IPS-15b (cell line): ENCODE measurements around the gene BRD1.

Experiments
- H3K27me3 ChIP-seq: one replicate; pipeline ENCODE4 v1.6.1; 2013; ENCODE audit warnings: low read length; ENCODE audit not compliant: control insufficient read depth, insufficient read depth
- H3K36me3 ChIP-seq: one replicate; pipeline ENCODE4 v1.6.1; 2013; ENCODE audit warnings: low read length; ENCODE audit not compliant: control insufficient read depth, insufficient read depth
- H3K4me1 ChIP-seq: one replicate; pipeline ENCODE4 v1.6.1; 2013; ENCODE audit warnings: mild to moderate bottlenecking, low read length; ENCODE audit not compliant: control insufficient read depth, insufficient read depth
- H3K4me3 ChIP-seq: one replicate; pipeline ENCODE4 v1.5.1; 2013; ENCODE audit warnings: low read depth, low read length
- H3K9ac ChIP-seq: one replicate; pipeline ENCODE4 v1.6.1; 2013; ENCODE audit warnings: low read depth, mild to moderate bottlenecking, low read length
- H3K9me3 ChIP-seq: one replicate; pipeline ENCODE4 v1.6.1; 2013; ENCODE audit warnings: mild to moderate bottlenecking, low read length; ENCODE audit not compliant: control insufficient read depth, insufficient read depth

The BRD1 gene

DNA sequence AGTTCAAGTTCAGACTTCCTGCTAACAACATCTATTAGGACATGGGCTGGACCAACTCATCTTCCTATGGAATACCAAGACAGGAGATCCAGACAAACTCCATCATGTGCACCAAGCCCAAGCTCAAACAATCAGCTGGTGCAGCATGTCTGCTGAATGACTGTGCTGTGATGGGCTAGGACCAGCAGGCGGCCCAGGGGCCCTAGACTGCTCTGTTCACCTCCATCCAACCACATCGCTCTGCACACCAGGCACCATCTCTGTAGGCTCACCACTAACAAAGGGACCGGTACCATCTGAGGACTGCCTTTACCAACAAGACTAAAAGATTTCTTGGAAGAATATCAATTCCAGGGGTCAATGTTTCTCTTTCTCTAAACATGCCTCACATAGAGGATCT is 10.3 kb downstream of the BRD1 start:
- Histone ChIP-seq H3K4me1 (no peaks in the 10 kb centered on the region), H3K9me3 (no peaks in the 10 kb centered on the region), H3K9ac (no peak overlapping the region), H3K27me3 (no peaks in the 10 kb centered on the region), H3K4me3 (no peak overlapping the region), H3K36me3 (peaks cover 26% of the 10 kb centered on the region)

DNA sequence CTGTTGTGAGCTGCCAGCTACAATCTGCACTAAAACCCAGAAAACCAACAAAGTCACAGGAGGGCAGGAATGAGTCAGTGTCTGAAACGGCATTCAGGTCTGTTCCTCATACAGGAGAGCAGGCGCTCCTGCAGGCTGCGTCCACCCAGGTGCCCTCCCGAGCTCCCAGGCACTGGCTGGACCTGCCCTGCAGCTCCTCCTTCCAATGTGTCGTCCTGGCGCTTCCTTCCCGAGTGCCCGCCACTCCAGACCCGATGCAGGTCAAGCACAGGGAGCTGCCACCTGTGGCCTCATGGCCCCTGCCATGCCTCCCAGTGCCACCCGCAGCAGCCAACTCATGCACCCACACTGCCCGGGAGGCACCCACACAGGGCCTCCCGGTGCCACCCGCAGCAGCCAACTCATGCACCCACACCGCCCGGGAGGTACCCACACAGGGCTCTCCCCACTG is 12.0 kb downstream of the BRD1 start:
- Histone ChIP-seq H3K27me3 (no peaks in the 10 kb centered on the region), H3K4me3 (no peak overlapping the region), H3K9ac (no peak overlapping the region), H3K9me3 (no peaks in the 10 kb centered on the region), H3K4me1 (no peaks in the 10 kb centered on the region), H3K36me3 (peaks cover 20% of the 10 kb centered on the region)

DNA sequence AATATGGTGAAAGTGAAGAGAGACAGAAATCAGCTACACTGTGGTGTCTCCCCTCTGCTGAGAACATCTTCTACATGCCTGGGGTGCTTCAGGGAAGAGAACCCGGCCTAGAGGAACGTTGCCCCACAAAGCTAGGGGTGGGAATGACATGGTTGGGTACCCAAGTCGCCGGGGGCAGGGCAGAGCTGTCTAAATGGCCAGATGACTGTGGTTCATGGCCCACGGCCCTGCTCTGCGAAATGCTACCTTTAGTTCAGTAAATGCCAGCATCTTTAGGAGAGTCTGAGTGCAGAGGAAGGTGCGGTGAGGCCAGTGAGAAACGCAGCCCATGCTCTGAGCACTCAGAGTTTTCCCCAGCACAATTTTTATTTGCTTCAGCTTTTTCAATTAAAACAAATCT is 12.8 kb downstream of the BRD1 start:
- Histone ChIP-seq H3K4me1 (no peaks in the 10 kb centered on the region), H3K9ac (no peak overlapping the region), H3K36me3 (peaks cover 13% of the 10 kb centered on the region), H3K4me3 (no peak overlapping the region), H3K27me3 (no peaks in the 10 kb centered on the region), H3K9me3 (no peaks in the 10 kb centered on the region)

DNA sequence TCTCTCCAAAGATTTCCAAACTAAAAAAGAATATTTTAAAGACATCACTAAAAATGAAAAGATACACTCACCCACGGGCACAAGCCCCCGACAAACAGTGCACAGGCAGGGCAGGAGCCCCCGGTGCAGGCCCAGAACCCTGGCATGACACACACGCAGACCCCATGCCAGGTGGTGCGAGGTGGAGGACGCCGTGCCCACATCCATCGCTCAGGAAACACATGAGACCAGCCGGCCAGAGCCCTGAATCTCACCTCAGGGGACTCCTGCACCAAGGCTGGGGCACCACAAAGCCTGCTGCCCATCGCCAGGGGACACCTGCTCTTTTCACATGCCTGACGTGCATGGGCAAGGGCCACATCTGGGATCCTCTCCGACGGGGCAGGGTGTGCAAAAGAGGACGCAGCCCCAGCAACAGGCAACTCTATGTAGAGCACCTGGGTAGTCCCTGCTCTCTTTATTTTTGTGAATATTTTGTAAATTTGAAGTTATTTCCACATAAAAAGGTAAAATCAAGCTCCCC is 13.4 kb downstream of the BRD1 start:
- no peaks in the 10 kb centered on the region for H3K4me1 ChIP-seq
- H3K4me3 ChIP-seq: no peak overlapping the region
- no peaks in the 10 kb centered on the region for H3K9me3 ChIP-seq
- H3K9ac ChIP-seq: no peak overlapping the region
- no peaks in the 10 kb centered on the region for H3K27me3 ChIP-seq
- H3K36me3 ChIP-seq: peaks cover 13% of the 10 kb centered on the region

DNA sequence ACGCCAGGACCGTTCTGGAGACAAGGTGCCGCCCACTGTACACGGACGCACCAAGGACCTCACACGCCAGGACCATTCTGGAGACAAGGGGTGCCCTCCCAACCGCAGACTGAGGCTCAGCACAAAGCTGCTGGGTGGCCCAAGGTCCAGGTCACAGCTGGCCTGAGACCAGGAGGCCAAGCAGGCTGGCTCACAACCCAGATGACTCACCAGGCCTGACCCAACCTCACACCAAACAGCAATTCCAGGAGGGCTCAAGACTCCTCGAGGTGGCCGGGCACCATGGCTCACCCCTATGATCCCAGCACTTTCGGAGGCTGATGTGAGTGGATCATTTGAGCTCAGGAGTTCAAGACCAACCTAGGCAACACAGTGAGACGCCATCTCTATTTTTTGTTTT is 14.8 kb downstream of the BRD1 start:
- Histone ChIP-seq H3K9ac (no peak overlapping the region), H3K4me3 (no peak overlapping the region), H3K9me3 (no peaks in the 10 kb centered on the region), H3K4me1 (no peaks in the 10 kb centered on the region), H3K27me3 (no peaks in the 10 kb centered on the region), H3K36me3 (peaks cover 13% of the 10 kb centered on the region)

DNA sequence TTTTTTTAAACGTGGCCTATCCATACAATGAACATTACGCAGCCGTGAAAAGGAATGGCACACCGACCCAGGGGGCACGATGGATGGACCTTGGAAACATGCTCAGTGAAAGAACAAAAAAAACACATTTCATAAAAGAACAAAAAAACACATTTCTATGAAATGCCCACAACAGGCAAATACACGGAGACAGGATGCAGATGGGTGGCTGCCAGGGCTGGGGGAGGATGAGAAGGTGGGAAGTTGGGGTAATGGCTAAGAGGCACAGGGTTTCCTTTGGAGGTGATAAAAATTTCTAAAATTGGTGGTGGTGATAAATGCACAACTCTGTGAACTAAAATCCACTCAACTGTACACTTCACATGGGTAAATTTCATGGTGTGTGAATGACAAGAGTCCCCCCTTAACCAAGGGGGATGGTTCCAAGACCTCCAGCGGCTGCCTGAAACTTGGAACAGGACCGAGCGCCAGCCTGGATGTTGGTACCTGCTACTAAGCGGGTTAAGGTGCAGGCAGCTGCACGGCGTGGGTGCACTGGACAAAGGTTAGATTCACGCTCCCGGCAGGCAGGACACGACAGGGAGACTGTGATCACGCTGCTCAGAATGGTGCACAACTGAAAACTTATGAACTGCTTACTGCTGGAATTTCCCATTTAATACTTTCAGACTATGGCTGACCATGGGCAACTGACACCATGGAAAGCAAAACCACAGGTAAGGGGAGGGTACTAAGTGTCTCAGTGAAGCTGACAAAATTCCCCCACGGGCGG is 16.5 kb downstream of the BRD1 start:
- H3K9ac ChIP-seq: no peak overlapping the region
- H3K4me3 ChIP-seq: no peak overlapping the region
- no peaks in the 10 kb centered on the region for H3K27me3 ChIP-seq
- H3K36me3 ChIP-seq: peaks cover 5% of the 10 kb centered on the region
- H3K9me3 ChIP-seq: no peaks in the 10 kb centered on the region
- no peaks in the 10 kb centered on the region for H3K4me1 ChIP-seq

DNA sequence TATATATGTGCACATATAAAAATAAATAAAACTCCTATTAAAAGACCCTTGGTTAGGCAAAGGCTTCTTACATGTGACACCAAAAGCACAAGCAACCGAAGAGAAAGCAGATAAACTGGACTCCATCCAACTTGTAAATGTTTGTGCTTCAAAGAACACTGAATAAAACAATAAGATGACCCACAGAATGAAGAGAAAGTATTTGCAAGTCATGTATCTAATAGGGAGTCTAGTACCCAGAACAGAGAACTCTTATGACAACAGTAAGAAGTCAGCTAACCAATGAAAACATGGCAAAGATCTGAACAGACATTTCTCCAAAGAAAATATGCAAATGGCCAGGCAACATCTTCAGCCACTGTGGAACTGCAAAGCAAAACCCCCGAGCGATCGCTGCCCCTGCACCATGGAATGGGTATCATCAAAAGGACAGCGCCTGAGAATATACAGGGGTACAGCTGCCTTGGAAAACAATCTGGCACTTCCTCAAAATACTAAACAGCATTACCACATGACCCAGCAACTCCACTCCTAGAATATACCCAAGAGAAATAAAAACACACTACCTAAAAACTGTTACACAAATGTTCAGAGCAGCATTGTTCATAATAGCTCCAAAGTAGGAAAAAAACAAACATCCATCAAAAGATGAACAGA is 17.2 kb downstream of the BRD1 start:
- peaks cover 5% of the 10 kb centered on the region for H3K36me3 ChIP-seq
- H3K4me1 ChIP-seq: no peaks in the 10 kb centered on the region
- H3K9ac ChIP-seq: no peak overlapping the region
- H3K4me3 ChIP-seq: no peak overlapping the region
- H3K27me3 ChIP-seq: no peaks in the 10 kb centered on the region
- H3K9me3 ChIP-seq: no peaks in the 10 kb centered on the region

DNA sequence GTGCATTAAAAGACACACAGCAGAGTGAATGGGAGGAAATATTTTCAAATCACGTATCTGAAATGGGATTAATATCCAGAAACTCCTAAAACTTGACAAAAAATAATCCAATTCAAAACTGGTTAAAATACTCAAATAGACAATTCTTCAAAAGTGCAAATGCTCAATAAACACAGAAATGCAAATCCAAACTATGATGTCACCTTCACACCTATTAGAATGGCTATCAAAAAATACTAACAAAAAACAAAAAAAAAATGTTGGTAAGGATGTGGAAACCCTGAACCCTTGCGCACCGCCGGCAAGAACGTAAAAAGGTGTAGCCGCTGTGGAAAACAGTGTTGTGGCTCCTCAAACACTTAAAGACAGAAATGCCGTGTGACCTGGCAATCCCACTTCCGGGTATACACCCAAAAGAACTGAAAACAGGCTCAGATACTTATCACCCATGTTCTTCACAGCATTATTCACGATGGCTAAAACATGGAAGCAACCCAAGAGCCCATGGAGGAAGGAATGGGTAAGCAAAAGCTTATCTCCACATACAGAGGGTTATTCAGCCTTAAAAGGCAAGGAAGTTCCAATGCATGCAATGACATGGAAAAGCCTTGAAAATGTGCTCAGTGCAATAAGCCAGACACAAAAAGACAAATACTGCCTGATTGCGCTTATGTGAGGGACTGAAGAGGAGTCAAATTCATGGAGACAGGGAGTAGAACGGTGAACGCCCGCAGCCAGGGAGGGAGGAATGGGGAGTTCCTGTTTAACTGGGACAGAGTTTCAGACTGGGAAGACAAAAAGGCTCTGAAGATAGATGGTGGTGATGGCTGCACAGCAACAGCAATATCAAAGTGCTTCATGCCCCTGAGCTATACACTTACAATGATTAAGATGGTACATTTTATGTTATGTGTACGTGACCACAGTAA is 19.6 kb downstream of the BRD1 start:
- Histone ChIP-seq H3K4me3 (no peak overlapping the region), H3K27me3 (no peaks in the 10 kb centered on the region), H3K9ac (no peak overlapping the region), H3K9me3 (no peaks in the 10 kb centered on the region), H3K36me3 (peaks cover 5% of the 10 kb centered on the region), H3K4me1 (no peaks in the 10 kb centered on the region)

DNA sequence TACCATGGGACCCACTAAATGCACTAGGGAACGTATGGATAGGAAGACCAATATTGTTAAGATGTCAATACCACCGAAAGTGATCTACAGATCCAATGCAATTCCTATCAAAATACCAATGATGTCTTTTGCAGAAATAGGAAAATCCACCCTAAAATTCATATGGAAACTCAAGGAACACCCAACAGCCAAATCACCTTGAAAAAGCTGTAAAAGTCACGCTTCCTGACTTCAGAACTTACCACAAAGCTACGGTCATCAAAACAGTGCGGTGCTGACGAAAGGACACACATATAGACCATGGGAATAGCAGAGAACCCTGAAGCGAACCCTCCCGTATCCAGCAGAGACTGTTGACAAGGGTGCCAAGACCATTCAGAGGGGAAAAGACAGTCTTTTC is 20.5 kb downstream of the BRD1 start:
- no peaks in the 10 kb centered on the region for H3K36me3 ChIP-seq
- H3K9me3 ChIP-seq: no peaks in the 10 kb centered on the region
- no peak overlapping the region for H3K4me3 ChIP-seq
- no peak overlapping the region for H3K9ac ChIP-seq
- no peaks in the 10 kb centered on the region for H3K27me3 ChIP-seq
- no peaks in the 10 kb centered on the region for H3K4me1 ChIP-seq

DNA sequence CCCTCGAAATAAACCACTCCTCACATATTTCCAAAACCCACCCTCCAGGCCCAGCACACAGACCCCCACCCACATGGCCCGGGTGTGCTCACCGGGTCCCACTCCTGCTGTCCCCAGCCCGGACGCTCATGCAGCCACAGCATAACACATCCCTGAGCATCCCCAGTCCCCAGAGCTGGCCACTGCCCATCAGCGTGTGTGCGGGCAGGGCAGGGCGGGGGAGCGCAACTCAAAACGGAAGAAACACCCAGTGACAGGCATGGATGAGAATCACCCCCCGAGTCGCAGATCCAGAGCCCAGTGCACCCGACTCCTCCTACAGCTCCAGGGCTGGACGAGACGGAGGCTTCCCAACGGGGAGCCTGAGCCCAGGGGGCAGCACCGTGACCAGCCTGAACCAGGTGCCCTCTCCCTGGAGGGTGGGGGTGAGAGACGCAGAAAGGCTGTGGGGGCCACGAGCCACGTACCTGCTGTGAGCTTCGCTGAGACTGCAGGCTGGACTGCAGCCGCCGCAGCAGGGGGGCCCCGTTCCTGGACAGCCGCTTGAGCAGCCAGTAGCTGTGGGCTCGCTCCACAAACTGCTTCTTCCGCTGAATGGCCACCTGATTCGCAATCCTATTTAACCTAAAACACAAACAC is 23.8 kb downstream of the BRD1 start:
- Histone ChIP-seq H3K4me1 (no peaks in the 10 kb centered on the region), H3K9me3 (no peaks in the 10 kb centered on the region)

DNA sequence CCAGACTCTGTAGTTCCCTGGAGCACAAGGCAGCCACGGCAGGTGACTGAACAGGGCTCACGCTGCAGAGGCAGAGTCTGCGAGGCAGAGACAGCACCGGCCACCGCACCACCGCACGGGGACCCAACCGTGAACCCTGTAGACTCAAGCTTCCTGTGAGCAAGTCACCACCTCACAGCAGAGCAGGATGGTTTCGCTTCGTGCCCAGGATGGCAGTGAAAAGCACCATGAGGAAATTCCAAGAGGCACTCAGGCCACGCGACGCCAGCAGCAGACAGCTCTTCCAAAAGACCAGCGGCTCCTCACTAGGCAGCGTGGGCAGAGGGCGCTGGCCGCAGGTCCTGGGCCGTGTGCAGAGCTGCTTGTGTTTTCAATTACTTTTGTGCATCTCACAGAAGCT is 24.5 kb downstream of the BRD1 start:
- Histone ChIP-seq H3K4me1 (no peaks in the 10 kb centered on the region), H3K4me3 (no peak overlapping the region), H3K9me3 (no peaks in the 10 kb centered on the region), H3K36me3 (peaks cover 12% of the 10 kb centered on the region), H3K9ac (no peak overlapping the region), H3K27me3 (no peaks in the 10 kb centered on the region)

More for the DNA sequence above, 23.8 kb downstream of the BRD1 start:
- Histone ChIP-seq H3K36me3 (peaks cover 4% of the 10 kb centered on the region), H3K9ac (no peak overlapping the region), H3K27me3 (no peaks in the 10 kb centered on the region), H3K4me3 (no peak overlapping the region)
